Neural cell (in vitro differentiated cells): ENCODE data around the gene SNAP25. TPM values are rescaled to one million over a fixed set of nuclear protein-coding genes. Genes with fewer than 3 reads are reported as not detected.
A peak's percentile ranks its signal among the peaks of the same experiment; 100 is the strongest.

Source experiments
- H2AFZ ChIP-seq: fragments of 200-600, 300-800 bp; sonication (generic), shearing (Covaris generic); 2 replicates; pipeline ENCODE4 v1.6.0; 2014; ENCODE audit warnings: low read depth, mild to moderate bottlenecking, antibody characterized with exemption, low read length, moderate library complexity
- H3F3A ChIP-seq: fragments of 200-600 bp; shearing (Covaris generic); 2 replicates; pipeline ENCODE4 v1.6.1; 2016; ENCODE audit warnings: mild to moderate bottlenecking, moderate library complexity, mixed read lengths, antibody characterized with exemption, low read length; ENCODE audit not compliant: insufficient read depth, poor library complexity, severe bottlenecking
- H3K27ac ChIP-seq: fragments of 200-600, 300-800 bp; sonication (generic), shearing (Covaris generic); 2 replicates; pipeline ENCODE4 v1.5.1; 2014; ENCODE audit warnings: mild to moderate bottlenecking, low read length, moderate library complexity
- H3K27me3 ChIP-seq: fragments of 300-800, 200-600 bp; sonication (generic), shearing (Covaris generic); 2 replicates; pipeline ENCODE4 v1.6.0; 2014; ENCODE audit warnings: mild to moderate bottlenecking, low read depth, low read length, moderate library complexity; ENCODE audit not compliant: insufficient read depth
- H3K36me3 ChIP-seq: fragments of 300-800, 200-600 bp; sonication (generic), shearing (Covaris generic); 2 replicates; pipeline ENCODE4 v1.5.1; 2014; ENCODE audit warnings: mild to moderate bottlenecking, antibody characterized with exemption, low read length, moderate library complexity; ENCODE audit not compliant: insufficient read depth
- H3K4me2 ChIP-seq: fragments of 300-800, 200-600 bp; sonication (generic), shearing (Covaris generic); 2 replicates; pipeline ENCODE4 v1.6.0; 2014; ENCODE audit warnings: mild to moderate bottlenecking, low read length
- H3K4me3 ChIP-seq: fragments of 300-800, 200-600 bp; sonication (generic), shearing (Covaris generic); 2 replicates; pipeline ENCODE4 v1.5.1; 2014; ENCODE audit warnings: mild to moderate bottlenecking, low read length, moderate library complexity
- H3K79me2 ChIP-seq: fragments of 200-600 bp; shearing (Covaris generic); replicated peaks from 2 replicates; pipeline ENCODE4 v1.6.0; 2014; ENCODE audit warnings: mild to moderate bottlenecking, low read length, moderate library complexity; ENCODE audit not compliant: insufficient read depth
- H3K9ac ChIP-seq: fragments of 300-800, 200-600 bp; sonication (generic), shearing (Covaris generic); 2 replicates; pipeline ENCODE4 v1.6.1; 2016; ENCODE audit warnings: mild to moderate bottlenecking, low read length, mixed read lengths
- H3K9me2 ChIP-seq: fragments of 200-600 bp; shearing (Covaris generic); 2 replicates; pipeline ENCODE4 v1.6.1; 2016; ENCODE audit warnings: mild to moderate bottlenecking, low read length, mixed read lengths; ENCODE audit not compliant: insufficient read depth
- H3K9me3 ChIP-seq: fragments of 200-600, 300-800 bp; sonication (generic), shearing (Covaris generic); 2 replicates; pipeline ENCODE4 v1.6.1; 2016; ENCODE audit warnings: mild to moderate bottlenecking, mixed run types, low read length, moderate library complexity, mixed read lengths
- H4K20me1 ChIP-seq: fragments of 200-600 bp; shearing (Covaris generic); 2 replicates; pipeline ENCODE4 v1.6.1; 2016; ENCODE audit warnings: mild to moderate bottlenecking, mixed run types; ENCODE audit not compliant: insufficient read depth
- EP300 ChIP-seq: fragments of 450-650 bp; conservative IDR thresholded peaks from 2 replicates; pipeline ENCODE4 v1.6.1; 2014; ENCODE audit warnings: antibody characterized with exemption, mild to moderate bottlenecking, moderate library complexity; ENCODE audit not compliant: poor library complexity, severe bottlenecking
- EZH2 ChIP-seq: fragments of 200-600, 300-800 bp; shearing (Covaris generic), sonication (generic); IDR thresholded peaks from 2 replicates; pipeline ENCODE4 v1.6.1; 2014; ENCODE audit warnings: antibody characterized with exemption, low read length, borderline replicate concordance, mild to moderate bottlenecking; ENCODE audit not compliant: insufficient read depth, poor library complexity, severe bottlenecking
- MXI1 ChIP-seq: fragments of 450-650 bp; conservative IDR thresholded peaks from 2 replicates; pipeline ENCODE4 v1.6.1; 2014; ENCODE audit warnings: antibody characterized with exemption, mild to moderate bottlenecking; ENCODE audit not compliant: poor library complexity, severe bottlenecking
- POLR2AphosphoS5 ChIP-seq: IDR thresholded peaks from 2 replicates; pipeline ENCODE4 v1.6.1; 2012
- RAD21 ChIP-seq: fragments of 450-650 bp; conservative IDR thresholded peaks from 2 replicates; pipeline ENCODE4 v1.6.1; 2014; ENCODE audit warnings: antibody characterized with exemption, mild to moderate bottlenecking, moderate library complexity
- REST ChIP-seq: IDR thresholded peaks from 2 replicates; pipeline ENCODE4 v1.6.1; 2012; ENCODE audit warnings: borderline replicate concordance
- SMC3 ChIP-seq: fragments of 450-650 bp; conservative IDR thresholded peaks from 2 replicates; pipeline ENCODE4 v1.6.1; 2014; ENCODE audit warnings: antibody characterized with exemption, mild to moderate bottlenecking, moderate library complexity; ENCODE audit not compliant: poor library complexity
- TAF1 ChIP-seq: IDR thresholded peaks from 2 replicates; pipeline ENCODE4 v1.6.1; 2012; ENCODE audit warnings: low read depth
- polyA plus RNA-seq: library from polyadenylated mRNA; depleted of rRNA; stranded (reverse); fragments of >200 nt; gene quantifications from 2 replicates; pipeline ENCODE4 v1.2.3, GENCODE V29; 2014
- TF ChIP-seq, protein P1 (sequence below): fragments of 450-650 bp; IDR thresholded peaks from 2 replicates; pipeline ENCODE4 v1.5.1; 2014; ENCODE audit warnings: antibody characterized with exemption, mild to moderate bottlenecking, moderate library complexity; ENCODE audit not compliant: poor library complexity, severe bottlenecking

The SNAP25 gene
- polyA plus RNA-seq, 1 donor from 2014 or later, result 139 TPM

GRCh38 chr20:10170261-10170660 lies 48.4 kb upstream of the SNAP25 start:
- no peaks in the 10 kb centered on the region for H3K36me3 ChIP-seq
- TF ChIP-seq REST (no peak), EP300 (no peak), RAD21 (no peak), MXI1 (no peak), POLR2AphosphoS5 (no peak), SMC3 (no peak), TAF1 (no peak), EZH2 (no peak)
- TF ChIP-seq, protein P1, sequence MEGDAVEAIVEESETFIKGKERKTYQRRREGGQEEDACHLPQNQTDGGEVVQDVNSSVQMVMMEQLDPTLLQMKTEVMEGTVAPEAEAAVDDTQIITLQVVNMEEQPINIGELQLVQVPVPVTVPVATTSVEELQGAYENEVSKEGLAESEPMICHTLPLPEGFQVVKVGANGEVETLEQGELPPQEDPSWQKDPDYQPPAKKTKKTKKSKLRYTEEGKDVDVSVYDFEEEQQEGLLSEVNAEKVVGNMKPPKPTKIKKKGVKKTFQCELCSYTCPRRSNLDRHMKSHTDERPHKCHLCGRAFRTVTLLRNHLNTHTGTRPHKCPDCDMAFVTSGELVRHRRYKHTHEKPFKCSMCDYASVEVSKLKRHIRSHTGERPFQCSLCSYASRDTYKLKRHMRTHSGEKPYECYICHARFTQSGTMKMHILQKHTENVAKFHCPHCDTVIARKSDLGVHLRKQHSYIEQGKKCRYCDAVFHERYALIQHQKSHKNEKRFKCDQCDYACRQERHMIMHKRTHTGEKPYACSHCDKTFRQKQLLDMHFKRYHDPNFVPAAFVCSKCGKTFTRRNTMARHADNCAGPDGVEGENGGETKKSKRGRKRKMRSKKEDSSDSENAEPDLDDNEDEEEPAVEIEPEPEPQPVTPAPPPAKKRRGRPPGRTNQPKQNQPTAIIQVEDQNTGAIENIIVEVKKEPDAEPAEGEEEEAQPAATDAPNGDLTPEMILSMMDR, result no peak
- H3K9me3 ChIP-seq, result no peaks in the 10 kb centered on the region
- H3K9me2 ChIP-seq, result no peaks in the 10 kb centered on the region
- no peak overlapping the region for H2AFZ ChIP-seq
- no peak overlapping the region for H3K4me3 ChIP-seq
- H3K27ac ChIP-seq, result no peak overlapping the region
- no peak overlapping the region for H3K4me2 ChIP-seq
- H3K79me2 ChIP-seq, result no peaks in the 10 kb centered on the region
- peaks cover 10% of the 10 kb centered on the region for H3K27me3 ChIP-seq
- no peak overlapping the region for H3K9ac ChIP-seq
- H3F3A ChIP-seq, result no peaks in the 10 kb centered on the region
- no peaks in the 10 kb centered on the region for H4K20me1 ChIP-seq

DNA sequence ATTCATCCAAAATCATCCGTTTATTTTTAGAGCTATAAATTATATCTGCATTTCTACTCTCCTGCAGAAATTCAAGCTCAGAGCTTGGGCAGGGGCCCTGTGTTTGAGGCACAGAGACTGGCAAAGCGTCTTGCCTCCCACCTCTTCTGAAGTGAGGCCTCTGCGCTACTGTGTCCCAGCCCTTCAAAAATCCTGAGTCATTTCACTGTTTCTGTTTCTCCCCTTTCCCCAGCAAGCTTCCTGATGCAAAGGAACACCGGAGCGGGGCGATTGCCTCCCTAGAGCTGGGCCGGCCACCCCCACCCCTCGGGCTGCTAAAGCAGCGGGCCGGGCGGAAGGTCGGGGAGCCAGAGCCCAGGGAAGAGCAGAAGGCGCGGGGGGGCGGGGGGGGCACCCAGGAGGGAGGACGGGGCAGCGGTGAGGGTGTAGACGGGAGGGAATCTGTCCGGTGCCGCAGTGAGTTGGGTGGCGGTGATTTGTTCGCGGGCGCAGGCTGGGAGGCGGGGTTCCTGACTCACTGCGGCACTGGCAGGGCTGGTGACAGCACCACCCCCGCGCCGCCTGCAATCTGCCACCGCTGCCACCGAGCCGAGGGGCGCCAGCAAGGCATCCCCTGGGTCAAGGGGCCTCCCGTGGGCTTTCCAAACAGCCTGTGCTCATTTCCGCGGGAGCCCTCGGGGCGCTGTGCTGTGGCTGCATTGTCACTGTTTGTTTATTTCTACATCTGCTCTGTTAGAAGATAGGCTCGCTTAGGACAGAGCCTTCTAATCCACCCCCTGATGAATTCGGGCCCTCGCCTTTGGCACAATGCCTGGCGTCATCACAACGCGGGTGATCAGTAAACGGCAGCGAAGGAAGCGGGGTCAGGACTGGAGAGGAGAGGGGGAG lies 46.5 kb upstream of the SNAP25 start:
- Histone ChIP-seq H3K9me2 (no peaks in the 10 kb centered on the region), H3K27ac (no peak overlapping the region), H3K4me3 (peak overlapping the region; percentile 49), H2AFZ (no peak overlapping the region), H3K4me2 (no peak overlapping the region), H3K79me2 (no peaks in the 10 kb centered on the region), H3K27me3 (peaks cover 10% of the 10 kb centered on the region), H3K36me3 (no peaks in the 10 kb centered on the region), H3F3A (no peaks in the 10 kb centered on the region), H3K9ac (no peak overlapping the region), H3K9me3 (no peaks in the 10 kb centered on the region), H4K20me1 (no peaks in the 10 kb centered on the region)
- TF ChIP-seq RAD21 (no peak), EP300 (no peak), EZH2 (no peak), POLR2AphosphoS5 (no peak), SMC3 (no peak), MXI1 (no peak), TAF1 (no peak), REST (no peak)
- TF ChIP-seq, protein P1, result no peak
